Spleen (tissue), 7 donors: ENCODE results near the gene SERINC1.

Source experiments
- POLR2A ChIP-seq, 3 donors: fragments of 450-650 bp; IDR thresholded peaks; one replicate each; pipeline ENCODE4 v1.5.1; 2017; ENCODE audit warnings: antibody characterized with exemption in 3 of 3, mild to moderate bottlenecking in 1 of 3
- TF ChIP-seq, protein P1 (sequence below), 11 experiments: fragments of 200-600 bp in 7 of 11; fragments of 450-650 bp in 4 of 11; sonication (generic) in 4 of 11; IDR thresholded peaks in 8 of 11; conservative IDR thresholded peaks in 3 of 11; 1 replicate in 7 of 11; 2 replicates in 4 of 11; pipeline versions ENCODE4 v1.4.0 to v1.8.0; 2016 to 2021; ENCODE audit warnings: antibody characterized with exemption in 11 of 11, inconsistent platforms in 4 of 11, mild to moderate bottlenecking in 1 of 11
- donor health status: DM: no; HTN: no; CAD: no; lungs with moderate emphysema.
- donor health status: DM: no; HTN: no; CAD: no.
- donor health status: DM: no; HTN: no; CAD: no.

DNA sequence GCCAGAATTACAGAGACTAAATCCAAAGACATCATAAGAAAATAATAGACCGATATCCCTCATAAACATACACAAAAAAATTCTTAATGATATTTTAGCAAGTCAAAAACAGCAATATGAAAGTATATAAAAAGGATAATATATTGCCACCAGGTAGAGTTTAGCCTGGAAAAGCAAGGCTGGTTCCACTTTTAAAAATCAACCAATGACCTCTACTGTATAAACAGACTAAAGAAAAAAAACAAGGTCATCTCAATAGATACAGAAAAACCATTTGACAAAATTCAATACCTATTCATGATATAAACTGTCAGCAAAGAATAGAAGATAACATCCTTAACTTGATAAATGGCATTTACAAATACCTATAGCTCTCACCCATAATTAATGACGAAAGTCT lies 9.7 kb downstream of the SERINC1 start:
- TF ChIP-seq, protein P1, sequence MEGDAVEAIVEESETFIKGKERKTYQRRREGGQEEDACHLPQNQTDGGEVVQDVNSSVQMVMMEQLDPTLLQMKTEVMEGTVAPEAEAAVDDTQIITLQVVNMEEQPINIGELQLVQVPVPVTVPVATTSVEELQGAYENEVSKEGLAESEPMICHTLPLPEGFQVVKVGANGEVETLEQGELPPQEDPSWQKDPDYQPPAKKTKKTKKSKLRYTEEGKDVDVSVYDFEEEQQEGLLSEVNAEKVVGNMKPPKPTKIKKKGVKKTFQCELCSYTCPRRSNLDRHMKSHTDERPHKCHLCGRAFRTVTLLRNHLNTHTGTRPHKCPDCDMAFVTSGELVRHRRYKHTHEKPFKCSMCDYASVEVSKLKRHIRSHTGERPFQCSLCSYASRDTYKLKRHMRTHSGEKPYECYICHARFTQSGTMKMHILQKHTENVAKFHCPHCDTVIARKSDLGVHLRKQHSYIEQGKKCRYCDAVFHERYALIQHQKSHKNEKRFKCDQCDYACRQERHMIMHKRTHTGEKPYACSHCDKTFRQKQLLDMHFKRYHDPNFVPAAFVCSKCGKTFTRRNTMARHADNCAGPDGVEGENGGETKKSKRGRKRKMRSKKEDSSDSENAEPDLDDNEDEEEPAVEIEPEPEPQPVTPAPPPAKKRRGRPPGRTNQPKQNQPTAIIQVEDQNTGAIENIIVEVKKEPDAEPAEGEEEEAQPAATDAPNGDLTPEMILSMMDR (IDR thresholded peaks at IDR 0.05 in 8 of 11, conservative IDR thresholded peaks at IDR 0.05 in 3 of 11): no peak
- no peak for TF ChIP-seq POLR2A (IDR thresholded peaks at IDR 0.05)
